Chondrocyte (in vitro differentiated cells): ENCODE measurements around the gene NUB1. TPM values are rescaled to one million over a fixed set of nuclear protein-coding genes. Genes with fewer than 3 reads are reported as not detected.

ENCODE experiments used
- DNase-seq: peaks from one replicate; pipeline ENCODE4 v3.0.0; 2021; ENCODE audit warnings: mixed read lengths, low spot score
- H3K27ac Mint-ChIP-seq: one replicate; pipeline ENCODE4 v1.8.0; 2021; ENCODE audit warnings: mild to moderate bottlenecking, moderate library complexity, mixed read lengths; ENCODE audit not compliant: unreplicated experiment
- H3K27me3 Mint-ChIP-seq: 2 replicates; pipeline ENCODE4 v1.8.0; 2021; ENCODE audit warnings: low read depth, mixed read lengths
- H3K36me3 Mint-ChIP-seq: 2 replicates; pipeline ENCODE4 v1.8.0; 2021; ENCODE audit warnings: low read depth, mixed read lengths
- H3K4me1 Mint-ChIP-seq: 2 replicates; pipeline ENCODE4 v1.8.0; 2021; ENCODE audit warnings: low read depth, mild to moderate bottlenecking, mixed read lengths
- H3K4me3 Mint-ChIP-seq: one replicate; pipeline ENCODE4 v1.8.0; 2021; ENCODE audit warnings: mild to moderate bottlenecking, moderate library complexity, mixed read lengths; ENCODE audit not compliant: unreplicated experiment
- H3K9me3 Mint-ChIP-seq: 2 replicates; pipeline ENCODE4 v1.8.0; 2021; ENCODE audit warnings: low read depth, mixed read lengths
- total RNA-seq: library from RNA; stranded (reverse); gene quantifications from 3 replicates; pipeline ENCODE4 v1.2.1, GENCODE V29; 2021
- TF ChIP-seq, protein P1 (sequence below): fragments of 200-600 bp; sonication (generic); IDR thresholded peaks from 2 replicates; pipeline ENCODE4 v1.5.0; 2021; ENCODE audit warnings: antibody characterized with exemption, mild to moderate bottlenecking, moderate library complexity

The NUB1 gene
- total RNA-seq, 1 donor from 2014 or later = 50.3 TPM

DNA sequence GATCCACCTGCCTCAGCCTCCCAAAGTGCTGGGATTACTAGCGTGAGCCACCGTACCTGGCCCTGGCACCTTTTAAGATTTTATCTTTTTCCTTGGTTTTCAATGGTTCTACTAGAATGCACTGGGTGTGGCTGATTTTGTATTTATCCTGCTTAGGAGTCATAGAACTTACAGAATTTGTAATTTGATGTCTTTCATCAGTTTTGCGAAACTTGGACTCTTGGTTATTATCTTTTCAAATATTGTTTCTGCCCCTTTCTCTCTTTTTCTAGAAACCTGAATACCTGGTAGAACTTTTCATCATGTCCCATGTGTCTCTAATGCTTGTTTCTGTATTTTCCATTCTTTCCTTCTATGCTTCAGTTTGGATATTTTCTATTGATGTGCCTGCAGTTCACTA lies 2.8 kb upstream of the NUB1 start:
- no peaks in the 10 kb centered on the region for H3K9me3 Mint-ChIP-seq
- peaks cover 4% of the 10 kb centered on the region for H3K27me3 Mint-ChIP-seq
- peaks cover 16% of the 10 kb centered on the region for H3K4me1 Mint-ChIP-seq
- H3K36me3 Mint-ChIP-seq = peaks cover 1% of the 10 kb centered on the region
- TF ChIP-seq, protein P1, sequence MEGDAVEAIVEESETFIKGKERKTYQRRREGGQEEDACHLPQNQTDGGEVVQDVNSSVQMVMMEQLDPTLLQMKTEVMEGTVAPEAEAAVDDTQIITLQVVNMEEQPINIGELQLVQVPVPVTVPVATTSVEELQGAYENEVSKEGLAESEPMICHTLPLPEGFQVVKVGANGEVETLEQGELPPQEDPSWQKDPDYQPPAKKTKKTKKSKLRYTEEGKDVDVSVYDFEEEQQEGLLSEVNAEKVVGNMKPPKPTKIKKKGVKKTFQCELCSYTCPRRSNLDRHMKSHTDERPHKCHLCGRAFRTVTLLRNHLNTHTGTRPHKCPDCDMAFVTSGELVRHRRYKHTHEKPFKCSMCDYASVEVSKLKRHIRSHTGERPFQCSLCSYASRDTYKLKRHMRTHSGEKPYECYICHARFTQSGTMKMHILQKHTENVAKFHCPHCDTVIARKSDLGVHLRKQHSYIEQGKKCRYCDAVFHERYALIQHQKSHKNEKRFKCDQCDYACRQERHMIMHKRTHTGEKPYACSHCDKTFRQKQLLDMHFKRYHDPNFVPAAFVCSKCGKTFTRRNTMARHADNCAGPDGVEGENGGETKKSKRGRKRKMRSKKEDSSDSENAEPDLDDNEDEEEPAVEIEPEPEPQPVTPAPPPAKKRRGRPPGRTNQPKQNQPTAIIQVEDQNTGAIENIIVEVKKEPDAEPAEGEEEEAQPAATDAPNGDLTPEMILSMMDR = no peak
- H3K4me3 Mint-ChIP-seq = no peak overlapping the region
- no peak for DNase-seq
- no peak overlapping the region for H3K27ac Mint-ChIP-seq

DNA sequence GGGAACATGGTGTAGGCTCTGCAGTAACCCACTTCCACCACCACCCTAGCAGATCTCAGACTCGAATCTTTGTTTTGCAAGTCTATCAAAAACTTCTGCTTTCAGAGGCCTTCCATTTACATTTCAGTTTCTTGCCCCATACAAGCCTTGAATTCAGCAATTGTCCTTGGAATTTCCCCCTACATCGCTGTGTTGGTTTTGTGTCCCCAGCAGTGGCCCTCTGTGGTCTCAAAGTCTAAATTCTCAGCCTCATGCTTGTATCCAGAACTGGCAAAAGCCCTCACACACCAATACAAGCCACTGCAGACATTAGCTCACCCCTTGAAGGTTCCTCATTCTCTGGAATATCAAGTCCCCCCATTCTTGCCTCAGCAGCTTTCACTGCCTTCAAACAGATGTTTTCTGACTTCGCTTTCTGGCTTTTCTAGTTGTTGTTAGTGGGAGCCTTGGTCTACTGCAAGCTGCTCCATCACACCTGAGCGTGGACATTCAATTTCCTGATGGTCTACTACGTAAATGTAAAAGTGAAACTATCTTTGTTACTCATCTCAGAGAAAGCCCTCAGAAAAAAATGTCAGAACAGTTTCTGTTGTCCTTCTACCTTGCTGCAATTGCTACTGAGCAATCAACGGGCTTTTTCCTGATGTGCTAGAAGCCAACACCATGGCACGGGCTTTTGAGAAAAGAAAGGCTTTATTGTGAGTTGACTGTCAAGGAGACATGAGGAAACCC lies 1.8 kb upstream of the NUB1 start:
- DNase-seq = no peak
- H3K27me3 Mint-ChIP-seq = peaks cover 4% of the 10 kb centered on the region
- H3K36me3 Mint-ChIP-seq = peaks cover 1% of the 10 kb centered on the region
- peaks cover 16% of the 10 kb centered on the region for H3K4me1 Mint-ChIP-seq
- no peaks in the 10 kb centered on the region for H3K9me3 Mint-ChIP-seq
- H3K4me3 Mint-ChIP-seq = no peak overlapping the region
- no peak overlapping the region for H3K27ac Mint-ChIP-seq
- TF ChIP-seq, protein P1 = no peak

GRCh38 chr7:151340794-151341356 lies 737 bp upstream of the NUB1 start:
- TF ChIP-seq, protein P1 = no peak
- H3K9me3 Mint-ChIP-seq = no peaks in the 10 kb centered on the region
- H3K4me1 Mint-ChIP-seq = peaks cover 16% of the 10 kb centered on the region
- no peaks in the 10 kb centered on the region for H3K27me3 Mint-ChIP-seq
- no peak for DNase-seq
- H3K27ac Mint-ChIP-seq = no peak overlapping the region
- peak overlapping the region; percentile 75 for H3K4me3 Mint-ChIP-seq
- H3K36me3 Mint-ChIP-seq = peaks cover 4% of the 10 kb centered on the region

DNA sequence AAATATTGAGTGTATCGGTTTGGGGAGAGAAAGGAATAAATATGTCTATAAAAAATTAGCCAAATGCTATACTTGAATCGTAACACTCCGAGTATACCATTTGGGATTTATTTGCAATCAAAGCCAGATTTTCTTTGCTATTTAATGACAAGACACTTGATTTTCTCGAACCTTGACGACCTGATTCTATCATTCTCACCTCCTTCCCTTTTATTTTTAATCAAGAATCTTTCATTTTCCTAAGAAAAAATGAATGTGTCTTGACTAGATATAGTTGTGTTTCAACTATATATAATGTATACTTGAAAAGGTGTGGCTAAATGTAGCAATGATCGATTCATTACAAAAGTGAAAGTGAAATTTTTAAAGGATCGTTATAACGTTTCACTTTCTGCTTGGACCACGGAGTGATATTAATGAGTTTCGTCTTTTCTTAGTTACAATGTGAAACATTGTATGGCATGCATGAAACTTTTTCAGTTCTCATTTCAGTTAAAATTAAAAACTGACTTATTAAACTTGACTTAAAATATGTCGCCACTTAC lies 562 bp downstream of the NUB1 start:
- Mint-ChIP-seq H3K4me3 (peak overlapping the region; percentile 75), H3K27ac (peak overlapping the region; percentile 41), H3K4me1 (peaks cover 16% of the 10 kb centered on the region), H3K36me3 (peaks cover 9% of the 10 kb centered on the region), H3K27me3 (no peaks in the 10 kb centered on the region), H3K9me3 (no peaks in the 10 kb centered on the region)
- no peak for DNase-seq
- TF ChIP-seq, protein P1 = no peak

DNA sequence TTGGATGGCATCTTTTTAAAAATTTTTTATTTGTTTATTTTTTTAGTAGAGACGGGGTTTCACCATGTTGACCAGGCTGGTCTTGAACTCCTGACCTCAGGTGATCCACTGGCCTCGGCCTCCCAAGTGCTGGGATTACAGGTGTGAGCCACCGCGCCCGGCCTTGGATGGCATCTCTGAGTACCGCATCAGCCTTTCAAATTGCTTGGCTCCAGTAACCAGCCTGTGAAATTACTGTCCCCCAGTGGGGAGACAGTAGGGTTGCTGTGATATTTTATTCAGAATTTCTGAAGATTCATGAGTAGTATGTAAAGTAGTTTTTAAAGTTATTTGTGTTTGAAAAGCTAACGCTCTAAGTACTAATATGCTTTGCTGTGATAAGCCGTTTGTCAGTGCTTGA lies 1.2 kb downstream of the NUB1 start:
- TF ChIP-seq, protein P1 = no peak
- no peak overlapping the region for H3K27ac Mint-ChIP-seq

More for the DNA sequence above, 1.2 kb downstream of the NUB1 start:
- Mint-ChIP-seq H3K36me3 (peaks cover 9% of the 10 kb centered on the region), H3K9me3 (no peaks in the 10 kb centered on the region), H3K4me3 (peak overlapping the region; percentile 75), H3K4me1 (peaks cover 16% of the 10 kb centered on the region), H3K27me3 (no peaks in the 10 kb centered on the region)
- no peak for DNase-seq
